IMR-90 (cell line): ENCODE measurements around the gene OR51Q1.

Source experiments
- BHLHE40 ChIP-seq: fragments of 150-350 bp; IDR thresholded peaks from 2 replicates; pipeline ENCODE4 v1.6.1; 2016; ENCODE audit warnings: mild to moderate bottlenecking, low read depth, low read length
- CEBPB ChIP-seq: IDR thresholded peaks from 2 replicates; pipeline ENCODE4 v1.6.1; 2012; ENCODE audit warnings: low read depth, low read length, improper control_type of control experiment
- MAZ ChIP-seq: IDR thresholded peaks from 2 replicates; pipeline ENCODE4 v1.6.1; 2012; ENCODE audit warnings: low read depth, mild to moderate bottlenecking, low read length, improper control_type of control experiment, moderate library complexity, borderline replicate concordance
- POLR2A ChIP-seq: IDR thresholded peaks from 2 replicates; pipeline ENCODE4 v1.6.1; 2012; ENCODE audit warnings: mild to moderate bottlenecking, low read depth, low read length
- TF ChIP-seq, protein P1 (sequence below): conservative IDR thresholded peaks from 2 replicates; pipeline ENCODE4 v1.5.1; 2012; ENCODE audit warnings: mild to moderate bottlenecking, low read depth, low read length, improper control_type of control experiment

DNA sequence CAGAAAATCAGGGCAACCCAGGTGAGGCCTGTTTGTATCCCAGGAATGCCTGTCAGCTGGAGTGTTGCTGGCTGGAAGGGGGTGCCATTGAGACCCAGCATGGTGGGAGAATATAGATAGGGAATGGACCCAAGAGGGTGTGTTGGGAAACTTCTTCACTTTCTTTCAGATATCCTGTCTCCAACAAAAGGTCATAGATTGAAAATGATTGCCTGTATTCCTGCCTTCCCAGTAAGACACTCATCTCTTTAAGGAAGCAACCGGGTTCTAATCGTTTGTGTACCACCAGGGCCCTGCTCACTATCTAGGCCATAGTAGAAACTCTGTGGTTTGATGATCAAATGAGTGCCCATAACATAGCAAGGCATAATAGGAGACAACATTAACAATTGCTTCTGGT, 19.5 kb downstream of the OR51Q1 start, which contains the start of gene OR51I1:
- TF ChIP-seq, protein P1, sequence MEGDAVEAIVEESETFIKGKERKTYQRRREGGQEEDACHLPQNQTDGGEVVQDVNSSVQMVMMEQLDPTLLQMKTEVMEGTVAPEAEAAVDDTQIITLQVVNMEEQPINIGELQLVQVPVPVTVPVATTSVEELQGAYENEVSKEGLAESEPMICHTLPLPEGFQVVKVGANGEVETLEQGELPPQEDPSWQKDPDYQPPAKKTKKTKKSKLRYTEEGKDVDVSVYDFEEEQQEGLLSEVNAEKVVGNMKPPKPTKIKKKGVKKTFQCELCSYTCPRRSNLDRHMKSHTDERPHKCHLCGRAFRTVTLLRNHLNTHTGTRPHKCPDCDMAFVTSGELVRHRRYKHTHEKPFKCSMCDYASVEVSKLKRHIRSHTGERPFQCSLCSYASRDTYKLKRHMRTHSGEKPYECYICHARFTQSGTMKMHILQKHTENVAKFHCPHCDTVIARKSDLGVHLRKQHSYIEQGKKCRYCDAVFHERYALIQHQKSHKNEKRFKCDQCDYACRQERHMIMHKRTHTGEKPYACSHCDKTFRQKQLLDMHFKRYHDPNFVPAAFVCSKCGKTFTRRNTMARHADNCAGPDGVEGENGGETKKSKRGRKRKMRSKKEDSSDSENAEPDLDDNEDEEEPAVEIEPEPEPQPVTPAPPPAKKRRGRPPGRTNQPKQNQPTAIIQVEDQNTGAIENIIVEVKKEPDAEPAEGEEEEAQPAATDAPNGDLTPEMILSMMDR: no peak
- no peak for TF ChIP-seq CEBPB
- no peak for TF ChIP-seq POLR2A
- no peak for TF ChIP-seq MAZ
- no peak for TF ChIP-seq BHLHE40
